Measurements from ENCODE around the gene TLE2.

The TLE2 gene

GRCh38 chr19:3004522-3004921 is 24.6 kb downstream of the TLE2 start:
- Histone ChIP-seq H3K79me2 (ENCODE audit: low read length) (no peaks in the 10 kb centered on the region), H3K4me3 (ENCODE audit: low read length) (no peak overlapping the region), H3K4me1 (ENCODE audit: low read length) (no peaks in the 10 kb centered on the region), H3K36me3 (replicated peaks; ENCODE audit: low read depth, low read length) (no peaks in the 10 kb centered on the region), H3K9ac (ENCODE audit: low read length) (no peak overlapping the region), H4K20me1 (ENCODE audit: insufficient read depth, low read length) (no peaks in the 10 kb centered on the region), H3K9me3 (ENCODE audit: insufficient read depth, low read length) (no peaks in the 10 kb centered on the region), H2AFZ (ENCODE audit: low read depth, low read length) (no peak overlapping the region), H3K27ac (ENCODE audit: low read length) (no peak overlapping the region), H3K27me3 (ENCODE audit: low read depth, low read length) (no peaks in the 10 kb centered on the region), H3K4me2 (ENCODE audit: low read length) (no peak overlapping the region)
- TF ChIP-seq CTCF (IDR thresholded peaks at IDR 0.05; ENCODE audit: low read depth, low read length) (no peak), EZH2phosphoT487 (IDR thresholded peaks at IDR 0.05; ENCODE audit: low read depth) (no peak)

GRCh38 chr19:3003046-3003445 is 26.0 kb downstream of the TLE2 start:
- H3K9ac ChIP-seq (ENCODE audit: low read length) = no peak overlapping the region

GRCh38 chr19:3001235-3001800 is 27.8 kb downstream of the TLE2 start:
- Histone ChIP-seq H2AFZ (ENCODE audit: low read depth, low read length) (no peak overlapping the region), H3K4me3 (ENCODE audit: low read length) (no peak overlapping the region), H3K4me1 (ENCODE audit: low read length) (no peaks in the 10 kb centered on the region), H3K9ac (ENCODE audit: low read length) (no peak overlapping the region), H3K27me3 (ENCODE audit: low read depth, low read length) (no peaks in the 10 kb centered on the region), H4K20me1 (ENCODE audit: insufficient read depth, low read length) (no peaks in the 10 kb centered on the region), H3K36me3 (replicated peaks; ENCODE audit: low read depth, low read length) (no peaks in the 10 kb centered on the region), H3K27ac (ENCODE audit: low read length) (no peak overlapping the region), H3K79me2 (ENCODE audit: low read length) (no peaks in the 10 kb centered on the region), H3K9me3 (ENCODE audit: insufficient read depth, low read length) (no peaks in the 10 kb centered on the region), H3K4me2 (ENCODE audit: low read length) (no peak overlapping the region)
- TF ChIP-seq EZH2phosphoT487 (IDR thresholded peaks at IDR 0.05; ENCODE audit: low read depth) (no peak), CTCF (IDR thresholded peaks at IDR 0.05; ENCODE audit: low read depth, low read length) (no peak)

More at GRCh38 chr19:3003046-3003445, 26.0 kb downstream of the TLE2 start:
- Histone ChIP-seq H3K9me3 (ENCODE audit: insufficient read depth, low read length) (no peaks in the 10 kb centered on the region), H3K79me2 (ENCODE audit: low read length) (no peaks in the 10 kb centered on the region), H3K4me3 (ENCODE audit: low read length) (no peak overlapping the region), H3K4me1 (ENCODE audit: low read length) (no peaks in the 10 kb centered on the region), H3K36me3 (replicated peaks; ENCODE audit: low read depth, low read length) (no peaks in the 10 kb centered on the region), H3K27ac (ENCODE audit: low read length) (no peak overlapping the region), H3K27me3 (ENCODE audit: low read depth, low read length) (no peaks in the 10 kb centered on the region), H3K4me2 (ENCODE audit: low read length) (no peak overlapping the region), H4K20me1 (ENCODE audit: insufficient read depth, low read length) (no peaks in the 10 kb centered on the region), H2AFZ (ENCODE audit: low read depth, low read length) (no peak overlapping the region)
- TF ChIP-seq EZH2phosphoT487 (IDR thresholded peaks at IDR 0.05; ENCODE audit: low read depth) (no peak), CTCF (IDR thresholded peaks at IDR 0.05; ENCODE audit: low read depth, low read length) (no peak)

GRCh38 chr19:2998642-2999041 is 30.4 kb downstream of the TLE2 start:
- no peaks in the 10 kb centered on the region for H3K4me1 ChIP-seq (ENCODE audit: low read length)
- H3K27ac ChIP-seq (ENCODE audit: low read length) = no peak overlapping the region
- no peak for TF ChIP-seq CTCF (IDR thresholded peaks at IDR 0.05; ENCODE audit: low read depth, low read length)
- no peak for TF ChIP-seq EZH2phosphoT487 (IDR thresholded peaks at IDR 0.05; ENCODE audit: low read depth)
- H3K4me3 ChIP-seq (ENCODE audit: low read length) = no peak overlapping the region
- H3K27me3 ChIP-seq (ENCODE audit: low read depth, low read length) = no peaks in the 10 kb centered on the region
- H3K36me3 ChIP-seq (replicated peaks; ENCODE audit: low read depth, low read length) = no peaks in the 10 kb centered on the region
- no peaks in the 10 kb centered on the region for H3K9me3 ChIP-seq (ENCODE audit: insufficient read depth, low read length)
- H3K4me2 ChIP-seq (ENCODE audit: low read length) = no peak overlapping the region
- no peaks in the 10 kb centered on the region for H3K79me2 ChIP-seq (ENCODE audit: low read length)
- H4K20me1 ChIP-seq (ENCODE audit: insufficient read depth, low read length) = no peaks in the 10 kb centered on the region
- H3K9ac ChIP-seq (ENCODE audit: low read length) = no peak overlapping the region
- no peak overlapping the region for H2AFZ ChIP-seq (ENCODE audit: low read depth, low read length)

Data from OCI-LY3 (cell line).